ENCODE results near the gene PGAP3. TPM values are rescaled to one million over a fixed set of nuclear protein-coding genes. Genes with fewer than 3 reads are reported as not detected.

The PGAP3 gene, protein sequence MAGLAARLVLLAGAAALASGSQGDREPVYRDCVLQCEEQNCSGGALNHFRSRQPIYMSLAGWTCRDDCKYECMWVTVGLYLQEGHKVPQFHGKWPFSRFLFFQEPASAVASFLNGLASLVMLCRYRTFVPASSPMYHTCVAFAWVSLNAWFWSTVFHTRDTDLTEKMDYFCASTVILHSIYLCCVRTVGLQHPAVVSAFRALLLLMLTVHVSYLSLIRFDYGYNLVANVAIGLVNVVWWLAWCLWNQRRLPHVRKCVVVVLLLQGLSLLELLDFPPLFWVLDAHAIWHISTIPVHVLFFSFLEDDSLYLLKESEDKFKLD
- 30.5 TPM for polyA plus RNA-seq (2012; ENCODE audit: insufficient read depth, insufficient read length, low read depth)

DNA sequence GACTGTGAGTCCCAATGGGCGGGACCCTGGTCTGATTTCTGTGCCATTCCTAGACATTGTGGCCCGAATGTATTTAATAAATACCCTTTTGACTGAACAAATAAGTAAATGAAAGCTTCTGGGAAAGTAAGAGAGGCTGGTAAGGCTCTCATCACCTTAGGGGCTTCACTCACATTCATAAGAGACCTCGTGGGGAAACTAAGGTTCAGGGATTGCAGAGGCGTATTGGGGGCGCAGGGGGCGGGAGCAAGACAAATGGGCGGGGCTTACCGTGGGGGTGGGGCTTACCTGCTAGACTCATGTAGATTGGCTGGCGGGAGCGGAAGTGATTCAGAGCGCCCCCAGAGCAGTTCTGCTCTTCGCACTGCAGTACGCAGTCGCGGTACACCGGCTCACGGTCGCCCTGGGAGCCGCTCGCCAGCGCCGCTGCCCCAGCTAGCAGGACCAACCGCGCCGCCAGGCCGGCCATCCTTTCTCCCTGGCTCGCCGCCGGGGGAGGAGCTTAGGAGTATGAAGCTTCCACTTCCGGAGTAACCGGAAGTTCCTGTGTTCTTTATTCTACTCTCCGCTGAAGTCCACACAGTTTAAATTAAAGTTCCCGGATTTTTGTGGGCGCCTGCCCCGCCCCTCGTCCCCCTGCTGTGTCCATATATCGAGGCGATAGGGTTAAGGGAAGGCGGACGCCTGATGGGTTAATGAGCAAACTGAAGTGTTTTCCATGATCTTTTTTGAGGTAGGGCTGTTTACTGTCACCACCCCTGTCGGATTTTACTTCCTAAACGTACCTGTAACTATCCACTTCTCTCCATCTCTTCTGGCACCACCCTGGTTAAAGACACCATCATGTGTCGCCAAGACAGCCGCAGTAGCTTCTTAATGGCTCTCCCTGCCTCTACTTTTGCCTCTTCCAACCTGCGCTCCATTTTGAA lies at the start of gene PGAP3:
PGAP3 (minus strand) TSS at position 512 of the 929 bp plus-strand sequence; CDS start at position 469, 43 bp downstream.
- peak; percentile 96 for DNase-seq
- Histone ChIP-seq H3K4me3 (ENCODE audit: low read depth, low read length) (peak within 1 kb of the TSS; percentile 94), H3K36me3 (no peaks in the 10 kb centered on the region; the same call in 1 of the 2 replicates), H3K4me1 (no peaks in the 10 kb centered on the region), H3K9me3 (no peaks in the 10 kb centered on the region), H3K27me3 (no peaks in the 10 kb centered on the region)
- TF ChIP-seq, protein P1, sequence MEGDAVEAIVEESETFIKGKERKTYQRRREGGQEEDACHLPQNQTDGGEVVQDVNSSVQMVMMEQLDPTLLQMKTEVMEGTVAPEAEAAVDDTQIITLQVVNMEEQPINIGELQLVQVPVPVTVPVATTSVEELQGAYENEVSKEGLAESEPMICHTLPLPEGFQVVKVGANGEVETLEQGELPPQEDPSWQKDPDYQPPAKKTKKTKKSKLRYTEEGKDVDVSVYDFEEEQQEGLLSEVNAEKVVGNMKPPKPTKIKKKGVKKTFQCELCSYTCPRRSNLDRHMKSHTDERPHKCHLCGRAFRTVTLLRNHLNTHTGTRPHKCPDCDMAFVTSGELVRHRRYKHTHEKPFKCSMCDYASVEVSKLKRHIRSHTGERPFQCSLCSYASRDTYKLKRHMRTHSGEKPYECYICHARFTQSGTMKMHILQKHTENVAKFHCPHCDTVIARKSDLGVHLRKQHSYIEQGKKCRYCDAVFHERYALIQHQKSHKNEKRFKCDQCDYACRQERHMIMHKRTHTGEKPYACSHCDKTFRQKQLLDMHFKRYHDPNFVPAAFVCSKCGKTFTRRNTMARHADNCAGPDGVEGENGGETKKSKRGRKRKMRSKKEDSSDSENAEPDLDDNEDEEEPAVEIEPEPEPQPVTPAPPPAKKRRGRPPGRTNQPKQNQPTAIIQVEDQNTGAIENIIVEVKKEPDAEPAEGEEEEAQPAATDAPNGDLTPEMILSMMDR (IDR thresholded peaks at IDR 0.05; ENCODE audit: low read depth, low read length): no peak

DNA sequence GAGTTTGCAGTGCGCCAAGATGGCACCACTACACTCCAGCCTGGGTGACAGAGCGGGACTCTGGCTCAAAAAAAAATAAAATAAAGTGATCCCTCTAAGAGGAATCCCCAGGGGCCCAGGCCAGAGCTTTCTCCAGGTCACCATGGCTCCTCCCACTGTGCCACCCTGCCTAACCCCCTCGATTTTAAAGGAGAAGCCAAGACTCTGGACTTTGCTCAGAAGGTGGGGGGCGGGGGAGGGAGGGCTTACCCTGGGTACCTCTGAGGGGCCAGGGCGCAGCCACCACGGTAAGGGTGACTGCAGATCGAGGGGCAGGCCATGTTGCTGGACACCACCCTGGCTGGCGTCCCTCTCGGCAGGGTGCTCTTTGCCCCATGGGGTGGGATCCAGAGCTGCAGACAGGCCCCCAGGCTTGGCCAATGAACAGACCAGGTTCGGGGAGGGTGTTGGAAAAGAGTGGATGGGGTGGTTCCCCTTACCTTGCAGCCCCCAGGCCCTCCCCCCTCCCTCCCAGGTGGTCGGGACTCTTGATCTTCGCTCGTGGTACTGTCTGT lies 49.4 kb upstream of the PGAP3 start:
- Histone ChIP-seq H3K36me3 (no peaks in the 10 kb centered on the region), H3K9me3 (no peaks in the 10 kb centered on the region), H3K4me3 (ENCODE audit: low read depth, low read length) (no peak overlapping the region), H3K27me3 (peaks cover 59% of the 10 kb centered on the region), H3K4me1 (no peaks in the 10 kb centered on the region)
- DNase-seq: no peak
- TF ChIP-seq, protein P1 (IDR thresholded peaks at IDR 0.05; ENCODE audit: low read depth, low read length): no peak

DNA sequence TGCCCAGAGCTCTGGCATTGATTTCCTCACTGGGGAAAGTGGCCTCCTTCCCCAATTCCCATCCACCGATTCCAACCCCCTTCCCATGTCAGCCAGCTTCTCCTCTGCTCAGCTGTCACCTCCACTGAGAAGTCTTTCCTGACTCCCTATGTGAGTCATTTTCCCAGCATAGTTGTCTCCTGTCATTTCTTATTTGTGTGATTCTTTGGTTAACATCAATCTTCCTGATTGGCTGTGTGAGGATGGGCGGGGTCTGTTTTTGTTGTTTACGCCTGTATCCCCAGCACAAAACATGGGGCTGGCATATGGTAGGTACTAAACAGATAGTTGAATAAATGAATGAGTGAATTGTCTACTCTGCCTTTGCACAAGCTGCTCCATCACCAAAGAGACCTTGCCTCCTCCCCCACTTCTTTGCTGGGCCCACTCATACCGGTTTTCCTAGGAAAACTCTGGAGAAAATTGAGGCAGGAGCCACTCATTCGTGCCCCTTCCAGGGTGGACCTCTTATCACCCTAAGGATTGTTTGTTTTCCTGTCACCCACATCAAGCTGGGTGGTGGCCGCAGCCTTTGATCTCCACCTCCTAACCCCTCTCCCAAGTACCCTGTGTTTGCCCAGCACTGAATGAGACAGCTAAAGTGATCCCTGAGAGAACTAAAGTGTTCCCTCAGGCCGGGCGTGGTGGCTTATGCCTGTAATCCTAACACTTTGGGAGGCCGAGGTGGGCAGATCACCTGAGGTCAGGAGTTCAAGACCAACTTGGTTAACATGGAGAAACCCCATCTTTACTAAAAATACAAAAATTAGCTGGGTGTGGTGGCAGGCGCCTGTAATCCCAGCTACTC lies 48.7 kb upstream of the PGAP3 start:
- Histone ChIP-seq H3K9me3 (no peaks in the 10 kb centered on the region), H3K4me1 (no peaks in the 10 kb centered on the region), H3K36me3 (no peaks in the 10 kb centered on the region), H3K4me3 (ENCODE audit: low read depth, low read length) (no peak overlapping the region), H3K27me3 (peaks cover 52% of the 10 kb centered on the region)
- no peak for DNase-seq
- TF ChIP-seq, protein P1 (IDR thresholded peaks at IDR 0.05; ENCODE audit: low read depth, low read length): no peak

DNA sequence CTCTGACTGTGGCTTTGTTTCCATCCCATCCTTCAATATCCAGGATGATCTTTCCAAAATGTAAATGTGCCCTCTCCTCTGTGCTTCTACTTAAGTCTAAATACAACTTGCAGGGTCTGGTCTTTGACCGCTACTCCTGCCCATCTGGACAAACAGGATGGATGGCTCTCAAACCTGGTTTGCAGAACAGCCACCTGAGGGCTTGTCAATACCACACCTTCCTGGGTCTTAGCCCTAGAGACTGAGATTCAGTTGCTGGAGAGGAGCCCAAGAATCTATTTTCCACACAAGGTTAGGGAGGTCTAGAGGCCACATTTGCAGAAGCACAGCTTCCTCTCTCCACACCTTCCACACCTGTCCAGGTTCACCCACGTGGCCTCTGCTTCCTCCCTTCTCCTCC lies 48.0 kb upstream of the PGAP3 start:
- H3K27me3 ChIP-seq: peaks cover 45% of the 10 kb centered on the region

DNA sequence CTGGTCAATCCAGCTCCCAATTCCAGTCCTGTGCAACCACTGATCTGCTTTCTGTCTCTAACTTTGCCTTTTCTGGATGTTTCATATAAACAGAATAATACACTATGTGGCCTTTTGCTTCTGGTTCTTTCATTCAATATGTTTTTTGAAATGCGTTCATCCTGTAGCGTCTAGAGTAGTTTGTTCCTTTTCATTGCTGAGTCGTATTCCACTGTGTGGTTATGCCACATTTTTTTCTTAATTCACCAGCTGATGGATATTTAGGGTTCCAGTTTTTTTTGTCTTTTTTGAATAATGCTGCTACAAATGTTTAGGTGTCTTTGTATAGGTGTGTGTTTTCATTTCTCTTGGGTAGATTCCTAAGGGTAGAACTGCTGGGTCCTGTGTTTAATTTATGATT lies 44.7 kb upstream of the PGAP3 start:
- Histone ChIP-seq H3K9me3 (no peaks in the 10 kb centered on the region), H3K4me3 (ENCODE audit: low read depth, low read length) (no peak overlapping the region), H3K27me3 (peaks cover 15% of the 10 kb centered on the region), H3K36me3 (no peaks in the 10 kb centered on the region), H3K4me1 (no peaks in the 10 kb centered on the region)
- TF ChIP-seq, protein P1 (IDR thresholded peaks at IDR 0.05; ENCODE audit: low read depth, low read length): no peak
- no peak for DNase-seq

More for the DNA sequence above, 48.0 kb upstream of the PGAP3 start:
- TF ChIP-seq, protein P1 (IDR thresholded peaks at IDR 0.05; ENCODE audit: low read depth, low read length): no peak
- Histone ChIP-seq H3K4me3 (ENCODE audit: low read depth, low read length) (no peak overlapping the region), H3K4me1 (no peaks in the 10 kb centered on the region), H3K36me3 (no peaks in the 10 kb centered on the region), H3K9me3 (no peaks in the 10 kb centered on the region)
- DNase-seq: no peak
